ENCODE measurements around the gene SCUBE1.

- TF ChIP-seq CTCF (IDR thresholded peaks at IDR 0.05) (no peak), EP300 (IDR thresholded peaks at IDR 0.05; ENCODE audit: borderline replicate concordance in 1 of 2, low read depth in 1 of 2, low read length in 1 of 2) (no peak)
Observed at GRCh38 chr22:43263645-43264514, 79.3 kb downstream of the SCUBE1 start.

Measured in SK-N-SH (cell line).